B cell (primary cell): Measurements from ENCODE around the gene SESTD1.

Experiments used
- EZH2 ChIP-seq: IDR thresholded peaks from 2 replicates; pipeline ENCODE4 v1.6.1; 2012; ENCODE audit warnings: borderline replicate concordance, low read depth, mild to moderate bottlenecking, moderate library complexity, low read length; ENCODE audit not compliant: insufficient read depth, poor library complexity, severe bottlenecking
- TF ChIP-seq, protein P1 (sequence below): fragments of 200-600 bp; IDR thresholded peaks from one replicate; pipeline ENCODE4 v1.8.0; 2022; ENCODE audit warnings: antibody characterized with exemption, mild to moderate bottlenecking

DNA sequence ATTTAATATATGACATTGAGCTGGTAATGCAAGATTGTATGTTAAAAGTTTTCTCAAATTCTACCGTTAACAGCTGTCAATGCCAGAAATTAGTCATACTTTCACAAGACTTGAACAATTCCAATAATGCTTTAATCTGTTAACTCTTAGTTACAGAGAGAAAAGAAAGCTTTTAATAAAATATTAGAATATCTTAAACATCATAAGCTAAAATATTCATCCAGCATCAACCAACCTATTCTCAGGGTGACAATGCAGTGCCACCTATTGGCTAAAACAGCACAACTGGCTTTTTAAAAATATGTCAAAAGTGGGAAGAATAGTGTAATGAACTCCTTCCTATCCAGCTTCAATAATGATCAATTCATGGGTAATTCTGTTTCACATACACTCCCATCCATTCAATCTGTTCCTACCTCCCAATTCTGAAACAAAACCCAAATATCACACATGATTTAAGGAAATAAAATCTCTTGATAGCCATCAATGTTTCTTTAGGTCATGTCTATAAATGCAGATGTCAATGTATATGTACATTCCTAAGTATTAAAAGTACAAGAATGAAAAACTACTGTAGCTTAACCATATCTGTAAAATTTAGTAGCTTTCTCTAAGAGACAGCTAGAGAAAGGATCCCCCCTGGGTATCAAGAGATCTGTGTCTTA lies 134.9 kb downstream of the SESTD1 start:
- no peak for TF ChIP-seq EZH2
- TF ChIP-seq, protein P1, sequence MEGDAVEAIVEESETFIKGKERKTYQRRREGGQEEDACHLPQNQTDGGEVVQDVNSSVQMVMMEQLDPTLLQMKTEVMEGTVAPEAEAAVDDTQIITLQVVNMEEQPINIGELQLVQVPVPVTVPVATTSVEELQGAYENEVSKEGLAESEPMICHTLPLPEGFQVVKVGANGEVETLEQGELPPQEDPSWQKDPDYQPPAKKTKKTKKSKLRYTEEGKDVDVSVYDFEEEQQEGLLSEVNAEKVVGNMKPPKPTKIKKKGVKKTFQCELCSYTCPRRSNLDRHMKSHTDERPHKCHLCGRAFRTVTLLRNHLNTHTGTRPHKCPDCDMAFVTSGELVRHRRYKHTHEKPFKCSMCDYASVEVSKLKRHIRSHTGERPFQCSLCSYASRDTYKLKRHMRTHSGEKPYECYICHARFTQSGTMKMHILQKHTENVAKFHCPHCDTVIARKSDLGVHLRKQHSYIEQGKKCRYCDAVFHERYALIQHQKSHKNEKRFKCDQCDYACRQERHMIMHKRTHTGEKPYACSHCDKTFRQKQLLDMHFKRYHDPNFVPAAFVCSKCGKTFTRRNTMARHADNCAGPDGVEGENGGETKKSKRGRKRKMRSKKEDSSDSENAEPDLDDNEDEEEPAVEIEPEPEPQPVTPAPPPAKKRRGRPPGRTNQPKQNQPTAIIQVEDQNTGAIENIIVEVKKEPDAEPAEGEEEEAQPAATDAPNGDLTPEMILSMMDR: peak; percentile 82
